AG04450 (cell line): ENCODE data around the gene KCNK4. TPM values are rescaled to one million over a fixed set of nuclear protein-coding genes. Genes with fewer than 3 reads are reported as not detected.

ENCODE experiments used
- CTCF ChIA-PET: fragments of 300-600, 350-600 bp; formaldehyde crosslinking; extraction: SDS; loops from one replicate; lab custom pipeline; 2022; ENCODE audit warnings: antibody characterized with exemption, inconsistent platforms; lab: Charles Lee
- POLR2A ChIA-PET: fragments of 350-600 bp; formaldehyde crosslinking; extraction: SDS; loops from one replicate; lab custom pipeline; 2021; ENCODE audit warnings: antibody characterized with exemption, inconsistent platforms; lab: Yijun Ruan, JAX
- DNase-seq: peaks from one replicate; pipeline ENCODE4 v3.0.0-alpha.2; 2011; ENCODE audit warnings: low read depth, low spot score
- H3K27ac ChIP-seq: one replicate; pipeline ENCODE4 v1.5.1; 2012; ENCODE audit warnings: low read depth, low read length, control low read depth
- H3K27me3 ChIP-seq: one replicate; pipeline ENCODE4 v1.6.0; 2012; ENCODE audit warnings: low read length; ENCODE audit not compliant: control insufficient read depth, insufficient read depth
- H3K4me3 ChIP-seq: 2 replicates; pipeline ENCODE4 v1.5.1; 2011; ENCODE audit warnings: mild to moderate bottlenecking, low read depth, low read length, control low read depth
- H3K9me3 ChIP-seq: 2 replicates; pipeline ENCODE4 v1.5.1; 2012; ENCODE audit warnings: low read length; ENCODE audit not compliant: control insufficient read depth, insufficient read depth
- polyA plus RNA-seq: library from polyadenylated mRNA; depleted of rRNA; stranded (reverse); fragments of >200 nt; gene quantifications from 2 replicates; pipeline ENCODE4 v1.2.3, GENCODE V29; 2011; rRNA removed
- small RNA-seq: library from RNA; depleted of rRNA; stranded (forward); fragments of <200 nt; gene quantifications from one replicate; pipeline ENCODE3, GENCODE V24; 2012; ENCODE audit warnings: low read depth; ENCODE audit not compliant: insufficient read length
- TF ChIP-seq, protein P1 (sequence below): IDR thresholded peaks from 2 replicates; pipeline ENCODE4 v1.5.1; 2011; ENCODE audit warnings: low read depth, low read length, control low read depth, inconsistent platforms

Gene KCNK4
- polyA plus RNA-seq, 1 experiment: not detected

GRCh38 chr11:64348383-64349024, 57.4 kb downstream of the KCNK4 start:
- POLR2A ChIA-PET: no interaction called here
- CTCF ChIA-PET: interaction anchor here (0.6 to 1.6 kb wide), 2 partner anchors 10 to 47 kb away, joined by 3 to 5 read pairs; no protein-coding TSS in a partner anchor
- TF ChIP-seq, protein P1, sequence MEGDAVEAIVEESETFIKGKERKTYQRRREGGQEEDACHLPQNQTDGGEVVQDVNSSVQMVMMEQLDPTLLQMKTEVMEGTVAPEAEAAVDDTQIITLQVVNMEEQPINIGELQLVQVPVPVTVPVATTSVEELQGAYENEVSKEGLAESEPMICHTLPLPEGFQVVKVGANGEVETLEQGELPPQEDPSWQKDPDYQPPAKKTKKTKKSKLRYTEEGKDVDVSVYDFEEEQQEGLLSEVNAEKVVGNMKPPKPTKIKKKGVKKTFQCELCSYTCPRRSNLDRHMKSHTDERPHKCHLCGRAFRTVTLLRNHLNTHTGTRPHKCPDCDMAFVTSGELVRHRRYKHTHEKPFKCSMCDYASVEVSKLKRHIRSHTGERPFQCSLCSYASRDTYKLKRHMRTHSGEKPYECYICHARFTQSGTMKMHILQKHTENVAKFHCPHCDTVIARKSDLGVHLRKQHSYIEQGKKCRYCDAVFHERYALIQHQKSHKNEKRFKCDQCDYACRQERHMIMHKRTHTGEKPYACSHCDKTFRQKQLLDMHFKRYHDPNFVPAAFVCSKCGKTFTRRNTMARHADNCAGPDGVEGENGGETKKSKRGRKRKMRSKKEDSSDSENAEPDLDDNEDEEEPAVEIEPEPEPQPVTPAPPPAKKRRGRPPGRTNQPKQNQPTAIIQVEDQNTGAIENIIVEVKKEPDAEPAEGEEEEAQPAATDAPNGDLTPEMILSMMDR: no peak
- peak; percentile 13 for DNase-seq
- no peaks in the 10 kb centered on the region for H3K27me3 ChIP-seq
- H3K4me3 ChIP-seq: no peak overlapping the region
- no peaks in the 10 kb centered on the region for H3K9me3 ChIP-seq
- H3K27ac ChIP-seq: peak overlapping the region; percentile 11

- ChIA-PET CTCF (interaction anchor here (0.6 to 0.8 kb wide), 2 partner anchors 11 to 45 kb away, joined by 3 to 4 read pairs; no protein-coding TSS in a partner anchor), POLR2A (interaction anchor here (1.0 kb wide), 1 partner anchor 32 kb away, joined by 3 read pairs; the partner anchor contains the start of genes PRDX5 and TRMT112)
- no peaks in the 10 kb centered on the region for H3K27me3 ChIP-seq
- DNase-seq: no peak
- no peak overlapping the region for H3K27ac ChIP-seq
- H3K9me3 ChIP-seq: no peaks in the 10 kb centered on the region
- no peak overlapping the region for H3K4me3 ChIP-seq
- TF ChIP-seq, protein P1: no peak
Measured at GRCh38 chr11:64349025-64349387, 57.9 kb downstream of the KCNK4 start.

- Histone ChIP-seq H3K27me3 (no peaks in the 10 kb centered on the region), H3K27ac (no peak overlapping the region), H3K9me3 (no peaks in the 10 kb centered on the region), H3K4me3 (no peak overlapping the region)
- POLR2A ChIA-PET: interaction anchor here (1.0 kb wide), 1 partner anchor 32 kb away, joined by 3 read pairs; the partner anchor contains the start of genes PRDX5 and TRMT112
- TF ChIP-seq, protein P1: no peak
- CTCF ChIA-PET: interaction anchor here (0.8 kb wide), 1 partner anchor 45 kb away, joined by 4 read pairs; no protein-coding TSS in a partner anchor
- no peak for DNase-seq
Measured at GRCh38 chr11:64349404-64349803, 58.3 kb downstream of the KCNK4 start.

Small RNAs within 50 kb of the gene (small RNA-seq; reads per million reads assigned to genes)
- gene MIR7155 (not detected), gene RF00019 (not detected)

Other genes starting within 250 kb of the KCNK4 start
- 8.0 and 8.1 TPM in 2 replicates for gene MACROD1, start 125.2 kb upstream of the KCNK4 start, polyA plus RNA-seq
- 166 and 171 TPM in 2 replicates for gene STIP1, start 105.1 kb upstream of the KCNK4 start, polyA plus RNA-seq
- 0.38 and 0.72 TPM in 2 replicates for gene FERMT3, start 84.6 kb upstream of the KCNK4 start, polyA plus RNA-seq
- 21.6 and 34.0 TPM in 2 replicates for gene TRPT1, start 65.1 kb upstream of the KCNK4 start, polyA plus RNA-seq
- gene NUDT22, start 65.0 kb upstream of the KCNK4 start, polyA plus RNA-seq: 18.8 and 29.1 TPM in 2 replicates
- gene DNAJC4, start 60.8 kb upstream of the KCNK4 start, polyA plus RNA-seq: 18.7 and 28.4 TPM in 2 replicates
- gene VEGFB, start 56.7 kb upstream of the KCNK4 start, polyA plus RNA-seq: 11.8 and 15.7 TPM in 2 replicates
- 29.9 and 39.0 TPM in 2 replicates for gene FKBP2, start 50.2 kb upstream of the KCNK4 start, polyA plus RNA-seq
- gene PPP1R14B, start 44.4 kb upstream of the KCNK4 start, polyA plus RNA-seq: 119 and 146 TPM in 2 replicates
- 11.7 and 13.0 TPM in 2 replicates for gene PLCB3, start 39.8 kb upstream of the KCNK4 start, polyA plus RNA-seq
- gene BAD, start 6.6 kb upstream of the KCNK4 start, polyA plus RNA-seq: 36.1 and 54.8 TPM in 2 replicates
- gene GPR137, start 5.5 kb upstream of the KCNK4 start, polyA plus RNA-seq: 12.4 and 21.1 TPM in 2 replicates
- gene CATSPERZ, start 9.1 kb downstream of the KCNK4 start, polyA plus RNA-seq: 0.14 TPM in 1 of 2 replicates, not detected in the other
- gene ESRRA, start 14.2 kb downstream of the KCNK4 start, polyA plus RNA-seq: 5.5 and 7.4 TPM in 2 replicates
- 194 and 208 TPM in 2 replicates for gene TRMT112, start 26.3 kb downstream of the KCNK4 start, polyA plus RNA-seq
- 366 and 383 TPM in 2 replicates for gene PRDX5, start 26.8 kb downstream of the KCNK4 start, polyA plus RNA-seq
- gene CCDC88B, start 48.9 kb downstream of the KCNK4 start, polyA plus RNA-seq: 1.4 and 2.0 TPM in 2 replicates
- 21.9 and 29.6 TPM in 2 replicates for gene RPS6KA4, start 67.9 kb downstream of the KCNK4 start, polyA plus RNA-seq